ENCODE data around the gene C2CD2L. TPM values are rescaled to one million over a fixed set of nuclear protein-coding genes. Genes with fewer than 3 reads are reported as not detected.

C2CD2L gene
- total and polyA plus RNA-seq, 2 of the 13 experiments (the other 11 are each of a cell fraction or from before 2014, with no cell fraction given) = 3.7 to 5.5 TPM

GRCh38 chr11:119108857-119109221 lies 1.7 kb downstream of the C2CD2L start (continued):
- TF ChIP-seq FOXP4 (CRISPR knock-in tag; IDR thresholded peaks at IDR 0.05) (no peak), ZNF564 (CRISPR knock-in tag; IDR thresholded peaks at IDR 0.05) (no peak), MAFK (conservative IDR thresholded peaks at IDR 0.05 in 1 of 2, IDR thresholded peaks at IDR 0.05 in 1 of 2; ENCODE audit: low read length in 2 of 2) (peak; percentile 38 to 52; a peak in 1 of 4 replicates), ZNF567 (CRISPR knock-in tag; IDR thresholded peaks at IDR 0.05; ENCODE audit: borderline replicate concordance) (no peak), ZNF205 (CRISPR knock-in tag; IDR thresholded peaks at IDR 0.05) (peak; percentile 45; the same call in 1 of the 2 replicates), ZNF296 (CRISPR knock-in tag; conservative IDR thresholded peaks at IDR 0.05) (peak; percentile 88), JUNB (CRISPR knock-in tag; IDR thresholded peaks at IDR 0.05; ENCODE audit: borderline replicate concordance) (no peak), FOXA3 (CRISPR knock-in tag; IDR thresholded peaks at IDR 0.05) (peak; percentile 79), KAT8 (CRISPR knock-in tag; IDR thresholded peaks at IDR 0.05) (peak; percentile 14; the same call in 1 of the 2 replicates), RARA (CRISPR knock-in tag; IDR thresholded peaks at IDR 0.05) (peak; percentile 43), TAF1 (CRISPR knock-in tag; IDR thresholded peaks at IDR 0.05) (no peak), FOXA1 (IDR thresholded peaks at IDR 0.05) (peak; percentile 58), FOXA1 (CRISPR knock-in tag; IDR thresholded peaks at IDR 0.05) (peak; percentile 86), ATF1 (CRISPR knock-in tag; IDR thresholded peaks at IDR 0.05) (0 out of 2 replicates have a peak, but pooled peaks have one; percentile 9), MNT (IDR thresholded peaks at IDR 0.05) (peak; percentile 9; the same call in 1 of the 2 replicates), EZH2 (conservative IDR thresholded peaks at IDR 0.05; ENCODE audit: low read depth, low read length) (no peak), SALL2 (CRISPR knock-in tag; IDR thresholded peaks at IDR 0.05) (no peak)
- TF ChIP-seq, protein P1, sequence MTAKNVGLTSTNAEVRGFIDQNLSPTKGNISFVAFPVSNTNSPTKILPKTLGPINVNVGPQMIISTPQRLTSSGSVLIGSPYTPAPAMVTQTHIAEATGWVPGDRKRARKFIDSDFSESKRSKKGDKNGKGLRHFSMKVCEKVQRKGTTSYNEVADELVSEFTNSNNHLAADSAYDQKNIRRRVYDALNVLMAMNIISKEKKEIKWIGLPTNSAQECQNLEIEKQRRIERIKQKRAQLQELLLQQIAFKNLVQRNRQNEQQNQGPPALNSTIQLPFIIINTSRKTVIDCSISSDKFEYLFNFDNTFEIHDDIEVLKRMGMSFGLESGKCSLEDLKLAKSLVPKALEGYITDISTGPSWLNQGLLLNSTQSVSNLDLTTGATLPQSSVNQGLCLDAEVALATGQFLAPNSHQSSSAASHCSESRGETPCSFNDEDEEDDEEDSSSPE (CRISPR knock-in tag; IDR thresholded peaks at IDR 0.05) = no peak
- TF ChIP-seq, protein P2, sequence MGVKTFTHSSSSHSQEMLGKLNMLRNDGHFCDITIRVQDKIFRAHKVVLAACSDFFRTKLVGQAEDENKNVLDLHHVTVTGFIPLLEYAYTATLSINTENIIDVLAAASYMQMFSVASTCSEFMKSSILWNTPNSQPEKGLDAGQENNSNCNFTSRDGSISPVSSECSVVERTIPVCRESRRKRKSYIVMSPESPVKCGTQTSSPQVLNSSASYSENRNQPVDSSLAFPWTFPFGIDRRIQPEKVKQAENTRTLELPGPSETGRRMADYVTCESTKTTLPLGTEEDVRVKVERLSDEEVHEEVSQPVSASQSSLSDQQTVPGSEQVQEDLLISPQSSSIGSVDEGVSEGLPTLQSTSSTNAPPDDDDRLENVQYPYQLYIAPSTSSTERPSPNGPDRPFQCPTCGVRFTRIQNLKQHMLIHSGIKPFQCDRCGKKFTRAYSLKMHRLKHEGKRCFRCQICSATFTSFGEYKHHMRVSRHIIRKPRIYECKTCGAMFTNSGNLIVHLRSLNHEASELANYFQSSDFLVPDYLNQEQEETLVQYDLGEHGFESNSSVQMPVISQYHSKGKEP (CRISPR knock-in tag; IDR thresholded peaks at IDR 0.05) = no peak
- TF ChIP-seq, protein P3, sequence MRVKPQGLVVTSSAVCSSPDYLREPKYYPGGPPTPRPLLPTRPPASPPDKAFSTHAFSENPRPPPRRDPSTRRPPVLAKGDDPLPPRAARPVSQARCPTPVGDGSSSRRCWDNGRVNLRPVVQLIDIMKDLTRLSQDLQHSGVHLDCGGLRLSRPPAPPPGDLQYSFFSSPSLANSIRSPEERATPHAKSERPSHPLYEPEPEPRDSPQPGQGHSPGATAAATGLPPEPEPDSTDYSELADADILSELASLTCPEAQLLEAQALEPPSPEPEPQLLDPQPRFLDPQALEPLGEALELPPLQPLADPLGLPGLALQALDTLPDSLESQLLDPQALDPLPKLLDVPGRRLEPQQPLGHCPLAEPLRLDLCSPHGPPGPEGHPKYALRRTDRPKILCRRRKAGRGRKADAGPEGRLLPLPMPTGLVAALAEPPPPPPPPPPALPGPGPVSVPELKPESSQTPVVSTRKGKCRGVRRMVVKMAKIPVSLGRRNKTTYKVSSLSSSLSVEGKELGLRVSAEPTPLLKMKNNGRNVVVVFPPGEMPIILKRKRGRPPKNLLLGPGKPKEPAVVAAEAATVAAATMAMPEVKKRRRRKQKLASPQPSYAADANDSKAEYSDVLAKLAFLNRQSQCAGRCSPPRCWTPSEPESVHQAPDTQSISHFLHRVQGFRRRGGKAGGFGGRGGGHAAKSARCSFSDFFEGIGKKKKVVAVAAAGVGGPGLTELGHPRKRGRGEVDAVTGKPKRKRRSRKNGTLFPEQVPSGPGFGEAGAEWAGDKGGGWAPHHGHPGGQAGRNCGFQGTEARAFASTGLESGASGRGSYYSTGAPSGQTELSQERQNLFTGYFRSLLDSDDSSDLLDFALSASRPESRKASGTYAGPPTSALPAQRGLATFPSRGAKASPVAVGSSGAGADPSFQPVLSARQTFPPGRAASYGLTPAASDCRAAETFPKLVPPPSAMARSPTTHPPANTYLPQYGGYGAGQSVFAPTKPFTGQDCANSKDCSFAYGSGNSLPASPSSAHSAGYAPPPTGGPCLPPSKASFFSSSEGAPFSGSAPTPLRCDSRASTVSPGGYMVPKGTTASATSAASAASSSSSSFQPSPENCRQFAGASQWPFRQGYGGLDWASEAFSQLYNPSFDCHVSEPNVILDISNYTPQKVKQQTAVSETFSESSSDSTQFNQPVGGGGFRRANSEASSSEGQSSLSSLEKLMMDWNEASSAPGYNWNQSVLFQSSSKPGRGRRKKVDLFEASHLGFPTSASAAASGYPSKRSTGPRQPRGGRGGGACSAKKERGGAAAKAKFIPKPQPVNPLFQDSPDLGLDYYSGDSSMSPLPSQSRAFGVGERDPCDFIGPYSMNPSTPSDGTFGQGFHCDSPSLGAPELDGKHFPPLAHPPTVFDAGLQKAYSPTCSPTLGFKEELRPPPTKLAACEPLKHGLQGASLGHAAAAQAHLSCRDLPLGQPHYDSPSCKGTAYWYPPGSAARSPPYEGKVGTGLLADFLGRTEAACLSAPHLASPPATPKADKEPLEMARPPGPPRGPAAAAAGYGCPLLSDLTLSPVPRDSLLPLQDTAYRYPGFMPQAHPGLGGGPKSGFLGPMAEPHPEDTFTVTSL (CRISPR knock-in tag; IDR thresholded peaks at IDR 0.05; ENCODE audit: borderline replicate concordance) = peak; percentile 55; the same call in 1 of the 2 replicates

Data from HepG2 (cell line).